ENCODE measurements around the gene VTI1A.

Gene VTI1A

GRCh38 chr10:112797855-112798254 lies 350.8 kb downstream of the VTI1A start:
- in situ Hi-C loops (cut with HindIII; ENCODE audit: low pct_ligation_motif_present, low pct_unique_long_range_greater_than_20kb, low sequenced_read_pairs), result no loop called here

DNA sequence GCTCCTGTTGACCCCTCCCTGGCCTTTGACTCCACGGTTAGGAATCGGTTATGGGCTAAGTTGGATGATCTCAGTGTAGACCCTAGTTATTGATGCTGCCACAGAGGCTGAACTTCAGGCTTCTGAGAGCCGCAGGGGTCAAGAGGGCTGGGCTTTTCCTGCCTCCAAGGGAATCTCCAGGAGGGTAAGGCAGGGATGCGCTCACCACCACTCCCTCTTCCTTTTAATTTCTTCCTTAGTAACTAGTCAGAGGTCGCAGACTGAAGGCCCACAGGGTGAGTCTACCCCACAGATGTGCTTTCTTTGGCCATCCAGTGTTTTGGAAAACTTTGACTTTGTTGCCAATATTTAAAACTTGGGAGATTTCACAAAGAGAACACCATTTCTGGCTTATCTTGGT lies 352.0 kb downstream of the VTI1A start:
- in situ Hi-C loops (cut with HindIII; ENCODE audit: low pct_ligation_motif_present, low pct_unique_long_range_greater_than_20kb, low sequenced_read_pairs), result no loop called here
- DNase-seq, result no peak

More at GRCh38 chr10:112797855-112798254, 350.8 kb downstream of the VTI1A start:
- DNase-seq, result no peak

- in situ Hi-C loops (cut with HindIII; ENCODE audit: low pct_ligation_motif_present, low pct_unique_long_range_greater_than_20kb, low sequenced_read_pairs), result no loop called here
- no peak for DNase-seq
Observed at GRCh38 chr10:112799726-112800510, 352.9 kb downstream of the VTI1A start.

DNA sequence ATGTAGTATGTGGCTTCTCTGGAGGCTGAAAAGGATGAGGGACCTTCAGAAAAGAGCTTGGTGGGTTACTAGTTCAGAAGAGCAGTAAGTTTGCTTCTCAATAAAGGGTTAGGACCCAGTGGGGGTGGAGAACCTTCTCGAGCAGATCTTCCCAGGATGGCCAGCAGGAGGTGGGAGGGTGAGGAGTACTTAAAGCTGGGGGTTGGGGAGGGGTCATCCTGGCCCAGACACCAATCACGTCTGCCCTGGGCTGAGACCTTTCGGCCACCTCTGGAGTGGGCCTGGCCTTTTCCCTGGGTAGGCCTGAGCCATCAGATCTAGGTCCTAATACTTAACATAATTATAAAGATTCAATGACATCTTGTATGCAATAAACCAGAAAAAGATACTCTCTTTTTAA lies 354.0 kb downstream of the VTI1A start:
- DNase-seq, result no peak
- in situ Hi-C loops (cut with HindIII; ENCODE audit: low pct_ligation_motif_present, low pct_unique_long_range_greater_than_20kb, low sequenced_read_pairs), result no loop called here

- DNase-seq, result no peak
- in situ Hi-C loops (cut with HindIII; ENCODE audit: low pct_ligation_motif_present, low pct_unique_long_range_greater_than_20kb, low sequenced_read_pairs), result no loop called here
Observed at GRCh38 chr10:112801748-112802147, 354.7 kb downstream of the VTI1A start.

- DNase-seq, result no peak
- in situ Hi-C loops (cut with HindIII; ENCODE audit: low pct_ligation_motif_present, low pct_unique_long_range_greater_than_20kb, low sequenced_read_pairs), result no loop called here
Observed at GRCh38 chr10:112802411-112803022, 355.5 kb downstream of the VTI1A start.

GRCh38 chr10:112803961-112804401 lies 357.0 kb downstream of the VTI1A start:
- in situ Hi-C loops (cut with HindIII; ENCODE audit: low pct_ligation_motif_present, low pct_unique_long_range_greater_than_20kb, low sequenced_read_pairs), result no loop called here
- DNase-seq, result no peak

DNA sequence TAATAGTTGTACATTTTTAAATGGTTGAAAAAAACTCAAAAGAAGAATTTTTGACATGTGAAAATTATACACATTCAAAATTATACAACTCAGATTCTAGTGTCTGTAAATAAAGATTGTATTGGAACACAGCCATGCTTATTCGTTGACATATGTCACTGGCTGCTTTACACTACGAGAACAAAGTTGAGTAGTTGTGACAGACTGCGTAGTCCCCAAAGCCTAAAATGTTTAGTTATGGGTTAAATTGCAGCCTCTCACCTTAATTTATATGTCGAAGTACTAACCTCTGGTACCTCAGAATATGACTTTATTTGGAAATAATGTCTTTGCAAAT lies 358.2 kb downstream of the VTI1A start:
- DNase-seq, result no peak
- in situ Hi-C loops (cut with HindIII; ENCODE audit: low pct_ligation_motif_present, low pct_unique_long_range_greater_than_20kb, low sequenced_read_pairs), result no loop called here

- in situ Hi-C loops (cut with HindIII; ENCODE audit: low pct_ligation_motif_present, low pct_unique_long_range_greater_than_20kb, low sequenced_read_pairs), result no loop called here
- no peak for DNase-seq
Observed at GRCh38 chr10:112805701-112806100, 358.7 kb downstream of the VTI1A start.

GRCh38 chr10:112807013-112807412 lies 360.0 kb downstream of the VTI1A start:
- no peak for DNase-seq
- in situ Hi-C loops (cut with HindIII; ENCODE audit: low pct_ligation_motif_present, low pct_unique_long_range_greater_than_20kb, low sequenced_read_pairs), result no loop called here

GRCh38 chr10:112809736-112810135 lies 362.7 kb downstream of the VTI1A start:
- in situ Hi-C loops (cut with HindIII; ENCODE audit: low pct_ligation_motif_present, low pct_unique_long_range_greater_than_20kb, low sequenced_read_pairs), result no loop called here
- no peak for DNase-seq

GRCh38 chr10:112810711-112811151 lies 363.7 kb downstream of the VTI1A start:
- no peak for DNase-seq
- in situ Hi-C loops (cut with HindIII; ENCODE audit: low pct_ligation_motif_present, low pct_unique_long_range_greater_than_20kb, low sequenced_read_pairs), result no loop called here

GRCh38 chr10:112811741-112812551 lies 364.9 kb downstream of the VTI1A start:
- DNase-seq, result peak; percentile 98
- in situ Hi-C loops (cut with HindIII; ENCODE audit: low pct_ligation_motif_present, low pct_unique_long_range_greater_than_20kb, low sequenced_read_pairs), result no loop called here

- no peak for DNase-seq
- in situ Hi-C loops (cut with HindIII; ENCODE audit: low pct_ligation_motif_present, low pct_unique_long_range_greater_than_20kb, low sequenced_read_pairs), result no loop called here
Observed at GRCh38 chr10:112812586-112812985, 365.6 kb downstream of the VTI1A start.

DNA sequence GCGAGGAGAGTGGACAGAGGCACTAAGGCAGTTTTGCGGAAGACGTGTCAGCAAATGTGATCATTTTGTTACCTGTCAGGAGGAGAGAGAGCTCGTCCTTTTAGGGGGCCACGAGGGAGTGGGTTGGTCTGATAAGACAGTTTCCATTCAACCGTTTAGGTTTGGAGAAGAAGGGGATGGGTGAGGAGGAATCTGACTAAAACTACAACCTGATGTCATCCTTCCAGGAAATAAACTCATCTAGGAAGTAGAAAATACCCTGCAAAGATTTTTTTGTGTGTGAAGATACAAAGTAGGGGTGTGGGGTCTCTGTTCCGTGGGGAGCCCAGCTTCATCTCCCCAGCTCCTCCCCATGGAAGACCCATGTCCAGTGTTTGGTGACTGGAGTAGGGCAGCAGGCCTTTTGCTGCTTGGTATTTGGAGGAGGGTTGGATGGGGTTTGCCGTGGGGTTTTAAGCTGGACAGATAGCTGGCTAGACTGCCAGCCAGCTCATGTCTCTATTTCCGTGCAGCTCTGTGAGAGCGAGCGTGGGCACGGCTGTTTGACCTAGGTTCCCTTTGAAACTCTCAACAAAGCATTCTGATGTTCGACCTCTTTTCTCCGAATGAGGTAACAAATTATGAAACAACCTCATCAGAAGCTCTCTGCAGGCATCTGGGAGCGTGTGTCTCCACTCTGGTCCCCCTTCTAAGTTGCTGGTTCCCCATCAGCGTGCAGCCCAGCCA lies 367.0 kb downstream of the VTI1A start:
- DNase-seq, result no peak
- in situ Hi-C loops (cut with HindIII; ENCODE audit: low pct_ligation_motif_present, low pct_unique_long_range_greater_than_20kb, low sequenced_read_pairs), result no loop called here

GRCh38 chr10:112815269-112816032 lies 368.4 kb downstream of the VTI1A start:
- DNase-seq, result peak; percentile 13
- in situ Hi-C loops (cut with HindIII; ENCODE audit: low pct_ligation_motif_present, low pct_unique_long_range_greater_than_20kb, low sequenced_read_pairs), result no loop called here

DNA sequence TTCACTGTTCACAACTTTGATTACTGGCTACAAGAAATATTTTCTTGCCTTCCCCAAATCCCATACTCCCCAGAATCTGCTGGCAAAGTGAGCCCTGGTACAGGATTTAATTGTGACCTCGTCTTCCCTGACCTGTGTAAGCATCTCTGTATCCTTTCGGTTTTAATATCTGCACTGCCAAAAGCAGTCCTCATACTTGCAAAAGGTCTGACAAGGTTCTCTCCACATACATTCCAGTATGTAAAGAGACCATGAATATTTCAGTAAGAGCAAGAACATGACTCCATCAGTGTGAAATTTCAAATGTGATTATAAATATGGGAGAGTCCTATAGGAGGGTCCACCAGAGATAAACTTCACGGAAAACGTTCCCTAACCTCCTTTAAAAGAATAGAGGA lies 369.0 kb downstream of the VTI1A start:
- in situ Hi-C loops (cut with HindIII; ENCODE audit: low pct_ligation_motif_present, low pct_unique_long_range_greater_than_20kb, low sequenced_read_pairs), result no loop called here
- no peak for DNase-seq

- in situ Hi-C loops (cut with HindIII; ENCODE audit: low pct_ligation_motif_present, low pct_unique_long_range_greater_than_20kb, low sequenced_read_pairs), result no loop called here
- no peak for DNase-seq
Observed at GRCh38 chr10:112816891-112817290, 369.9 kb downstream of the VTI1A start.

Measured in ACHN (cell line).